HCT116 (cell line): Measurements from ENCODE around the gene ZNF853.

Source experiments
- EZH2 ChIP-seq: fragments of 200-600 bp; sonication (generic); IDR thresholded peaks from 2 replicates; pipeline ENCODE4 v1.6.1; 2017; ENCODE audit warnings: antibody characterized with exemption, mixed run types
- EZH2phosphoT487 ChIP-seq: fragments of 200-600 bp; IDR thresholded peaks from 2 replicates; pipeline ENCODE4 v1.6.1; 2018; ENCODE audit warnings: antibody characterized with exemption, borderline replicate concordance
- POLR2A ChIP-seq: IDR thresholded peaks from 2 replicates; pipeline ENCODE4 v1.7.0; 2011; ENCODE audit warnings: borderline replicate concordance; ENCODE audit not compliant: insufficient read depth, insufficient read length; ENCODE audit errors: extremely low read depth
- POLR2AphosphoS5 ChIP-seq: IDR thresholded peaks from 2 replicates; pipeline ENCODE4 v1.6.1; 2011; ENCODE audit warnings: mild to moderate bottlenecking, low read depth, low read length, moderate library complexity
- RAD21 ChIP-seq: IDR thresholded peaks from 2 replicates; pipeline ENCODE4 v1.6.1; 2012; ENCODE audit warnings: low read depth, mild to moderate bottlenecking
- SIN3A ChIP-seq: IDR thresholded peaks from 2 replicates; pipeline ENCODE4 v1.6.1; 2012; ENCODE audit warnings: low read depth
- SP1 ChIP-seq: IDR thresholded peaks from 2 replicates; pipeline ENCODE4 v1.6.1; 2012; ENCODE audit warnings: low read depth
- TF ChIP-seq, protein P1 (sequence below), 3 experiments: fragments of 200-600 bp in 1 of 3; sonication (generic) in 1 of 3; IDR thresholded peaks in 2 of 3; conservative IDR thresholded peaks in 1 of 3; 2 replicates each; pipeline ENCODE4 v1.5.1; 2012 to 2017; ENCODE audit warnings: low read depth in 2 of 3, low read length in 2 of 3, antibody characterized with exemption in 1 of 3, borderline replicate concordance in 1 of 3, control low read depth in 1 of 3, mild to moderate bottlenecking in 1 of 3, mixed read lengths in 1 of 3, mixed run types in 1 of 3, moderate library complexity in 1 of 3; ENCODE audit not compliant: insufficient read depth in 1 of 3
- TF ChIP-seq, protein P2 (sequence below): IDR thresholded peaks from 2 replicates; pipeline ENCODE4 v1.6.1; 2012

DNA sequence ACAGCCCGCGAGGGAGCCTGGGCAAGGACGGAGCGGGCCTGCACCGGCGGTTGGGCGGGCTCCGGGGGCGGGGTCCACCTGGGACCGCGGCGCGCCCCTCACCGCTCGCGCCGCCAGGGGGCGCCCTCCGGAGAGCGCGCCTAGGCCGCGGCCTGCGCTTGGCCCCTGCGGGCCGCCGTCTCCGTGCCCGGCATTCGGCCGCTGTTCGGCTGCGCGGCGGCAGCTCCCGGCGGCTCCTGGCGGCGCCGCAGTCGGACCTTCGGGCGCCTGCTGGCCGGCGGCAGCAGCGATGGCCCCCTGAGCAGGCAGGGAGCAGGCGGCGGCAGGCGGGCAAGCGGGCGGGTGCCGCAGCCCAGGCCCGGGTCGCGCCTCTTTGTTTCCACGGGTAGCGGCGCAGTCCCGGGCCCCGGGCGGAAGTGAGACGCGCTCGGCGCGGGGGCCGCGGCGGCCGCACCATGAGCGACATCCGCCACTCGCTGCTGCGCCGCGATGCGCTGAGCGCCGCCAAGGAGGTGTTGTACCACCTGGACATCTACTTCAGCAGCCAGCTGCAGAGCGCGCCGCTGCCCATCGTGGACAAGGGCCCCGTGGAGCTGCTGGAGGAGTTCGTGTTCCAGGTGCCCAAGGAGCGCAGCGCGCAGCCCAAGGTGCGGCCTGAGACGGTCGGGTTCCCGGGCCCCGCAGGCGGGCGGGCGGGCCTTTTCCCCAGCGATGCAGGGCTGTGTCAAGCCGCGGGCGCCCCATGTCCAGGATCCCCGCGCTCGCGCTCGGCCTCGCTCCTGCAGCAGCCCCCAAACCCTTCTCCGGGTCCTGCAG is 25.4 kb upstream of the ZNF853 start, which contains the start of gene INTS15:
- 0 out of 2 replicates have a peak, but pooled peaks have one; percentile 20 for TF ChIP-seq SIN3A
- TF ChIP-seq SP1: peak; percentile 24; the same call in 1 of the 2 replicates
- peak; percentile 97 for TF ChIP-seq POLR2AphosphoS5
- TF ChIP-seq RAD21: peak; percentile 26; the same call in 1 of the 2 replicates
- TF ChIP-seq, protein P1, sequence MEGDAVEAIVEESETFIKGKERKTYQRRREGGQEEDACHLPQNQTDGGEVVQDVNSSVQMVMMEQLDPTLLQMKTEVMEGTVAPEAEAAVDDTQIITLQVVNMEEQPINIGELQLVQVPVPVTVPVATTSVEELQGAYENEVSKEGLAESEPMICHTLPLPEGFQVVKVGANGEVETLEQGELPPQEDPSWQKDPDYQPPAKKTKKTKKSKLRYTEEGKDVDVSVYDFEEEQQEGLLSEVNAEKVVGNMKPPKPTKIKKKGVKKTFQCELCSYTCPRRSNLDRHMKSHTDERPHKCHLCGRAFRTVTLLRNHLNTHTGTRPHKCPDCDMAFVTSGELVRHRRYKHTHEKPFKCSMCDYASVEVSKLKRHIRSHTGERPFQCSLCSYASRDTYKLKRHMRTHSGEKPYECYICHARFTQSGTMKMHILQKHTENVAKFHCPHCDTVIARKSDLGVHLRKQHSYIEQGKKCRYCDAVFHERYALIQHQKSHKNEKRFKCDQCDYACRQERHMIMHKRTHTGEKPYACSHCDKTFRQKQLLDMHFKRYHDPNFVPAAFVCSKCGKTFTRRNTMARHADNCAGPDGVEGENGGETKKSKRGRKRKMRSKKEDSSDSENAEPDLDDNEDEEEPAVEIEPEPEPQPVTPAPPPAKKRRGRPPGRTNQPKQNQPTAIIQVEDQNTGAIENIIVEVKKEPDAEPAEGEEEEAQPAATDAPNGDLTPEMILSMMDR (IDR thresholded peaks at IDR 0.05 in 2 of 3, conservative IDR thresholded peaks at IDR 0.05 in 1 of 3; ENCODE audit: borderline replicate concordance in 1 of 3, insufficient read depth in 1 of 3, low read depth in 2 of 3, low read length in 2 of 3): peak in 2 of 3 experiments; percentile 46 to 47; a peak in 4 of 6 replicates
- no peak for TF ChIP-seq EZH2phosphoT487
- TF ChIP-seq EZH2: no peak
- peak; percentile 81 for TF ChIP-seq POLR2A
- TF ChIP-seq, protein P2, sequence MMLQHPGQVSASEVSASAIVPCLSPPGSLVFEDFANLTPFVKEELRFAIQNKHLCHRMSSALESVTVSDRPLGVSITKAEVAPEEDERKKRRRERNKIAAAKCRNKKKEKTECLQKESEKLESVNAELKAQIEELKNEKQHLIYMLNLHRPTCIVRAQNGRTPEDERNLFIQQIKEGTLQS: no peak
